ENCODE measurements around the gene ZNF462.
"Not testable (repeated sequence)": the region's sequence is repeated elsewhere in the genome, so short reads cannot be mapped to it uniquely, and the experiment has no call there.

Gene ZNF462

DNA sequence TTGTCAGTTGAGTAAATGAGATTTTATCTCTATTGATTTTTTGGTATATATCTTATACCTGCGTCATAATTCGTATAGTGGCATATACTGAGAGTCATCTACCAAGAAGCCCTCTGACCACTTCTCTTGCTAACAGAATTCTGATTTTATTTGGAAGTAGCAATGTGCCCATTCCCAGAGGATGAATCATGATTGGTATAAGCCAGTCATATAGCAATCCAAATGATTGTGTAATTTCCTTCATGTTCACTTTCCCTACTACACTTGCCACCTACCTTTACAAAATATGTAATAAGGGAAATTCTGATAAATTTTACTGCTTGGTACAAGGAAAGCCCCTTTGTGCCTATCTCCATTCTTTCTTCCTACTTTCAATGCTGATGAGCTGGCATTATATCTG lies 16.1 kb upstream of the ZNF462 start:
- Histone ChIP-seq H3K27me3 (ENCODE audit: insufficient read depth, low read depth) (no peaks in the 10 kb centered on the region), H2AFZ (ENCODE audit: low read depth) (no peak overlapping the region), H3K36me3 (ENCODE audit: insufficient read depth) (no peaks in the 10 kb centered on the region), H4K20me1 (ENCODE audit: insufficient read depth) (no peaks in the 10 kb centered on the region), H3K9ac (no peak overlapping the region), H3K4me1 (ENCODE audit: low read depth, poor library complexity, severe bottlenecking) (no peaks in the 10 kb centered on the region), H3K4me3 (IDR thresholded peaks at IDR 0.05; ENCODE audit: insufficient read depth, low read depth, low read length) (no peak overlapping the region), H3K4me2 (no peak overlapping the region), H3K79me2 (ENCODE audit: insufficient read depth, low read depth) (no peaks in the 10 kb centered on the region), H3K27ac (no peak overlapping the region)
- TF ChIP-seq, protein P1, sequence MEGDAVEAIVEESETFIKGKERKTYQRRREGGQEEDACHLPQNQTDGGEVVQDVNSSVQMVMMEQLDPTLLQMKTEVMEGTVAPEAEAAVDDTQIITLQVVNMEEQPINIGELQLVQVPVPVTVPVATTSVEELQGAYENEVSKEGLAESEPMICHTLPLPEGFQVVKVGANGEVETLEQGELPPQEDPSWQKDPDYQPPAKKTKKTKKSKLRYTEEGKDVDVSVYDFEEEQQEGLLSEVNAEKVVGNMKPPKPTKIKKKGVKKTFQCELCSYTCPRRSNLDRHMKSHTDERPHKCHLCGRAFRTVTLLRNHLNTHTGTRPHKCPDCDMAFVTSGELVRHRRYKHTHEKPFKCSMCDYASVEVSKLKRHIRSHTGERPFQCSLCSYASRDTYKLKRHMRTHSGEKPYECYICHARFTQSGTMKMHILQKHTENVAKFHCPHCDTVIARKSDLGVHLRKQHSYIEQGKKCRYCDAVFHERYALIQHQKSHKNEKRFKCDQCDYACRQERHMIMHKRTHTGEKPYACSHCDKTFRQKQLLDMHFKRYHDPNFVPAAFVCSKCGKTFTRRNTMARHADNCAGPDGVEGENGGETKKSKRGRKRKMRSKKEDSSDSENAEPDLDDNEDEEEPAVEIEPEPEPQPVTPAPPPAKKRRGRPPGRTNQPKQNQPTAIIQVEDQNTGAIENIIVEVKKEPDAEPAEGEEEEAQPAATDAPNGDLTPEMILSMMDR (conservative IDR thresholded peaks at IDR 0.05; ENCODE audit: low read depth, low read length) = no peak

DNA sequence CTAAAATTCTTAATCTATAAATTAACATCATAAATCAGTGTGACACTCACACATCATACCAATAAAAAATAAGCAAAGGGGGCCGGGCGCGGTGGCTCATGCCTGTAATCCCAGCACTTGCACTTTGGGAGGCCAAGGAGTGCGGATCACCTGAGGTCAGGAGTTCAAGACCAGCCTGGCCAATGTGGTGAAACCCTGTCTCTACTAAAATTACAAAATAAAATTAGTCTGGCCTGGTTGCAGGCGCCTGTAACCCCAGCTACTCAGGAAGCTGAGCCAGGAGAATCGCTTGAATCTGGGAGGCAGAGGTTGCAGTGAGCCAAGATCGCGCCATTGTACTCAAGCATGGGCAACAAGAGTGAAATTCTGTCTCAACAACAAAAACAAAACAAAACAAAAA lies 11.3 kb upstream of the ZNF462 start:
- not testable (repeated sequence) for H3K9ac ChIP-seq; H2AFZ ChIP-seq (ENCODE audit: low read depth); H3K27me3 ChIP-seq (ENCODE audit: insufficient read depth, low read depth); H4K20me1 ChIP-seq (ENCODE audit: insufficient read depth); H3K4me3 ChIP-seq (IDR thresholded peaks at IDR 0.05; ENCODE audit: insufficient read depth, low read depth, low read length); H3K27ac ChIP-seq; H3K4me2 ChIP-seq; H3K36me3 ChIP-seq (ENCODE audit: insufficient read depth); H3K4me1 ChIP-seq (ENCODE audit: low read depth, poor library complexity, severe bottlenecking); H3K79me2 ChIP-seq (ENCODE audit: insufficient read depth, low read depth)

GRCh38 chr9:106857811-106858470 lies 5.0 kb upstream of the ZNF462 start:
- Histone ChIP-seq H4K20me1 (ENCODE audit: insufficient read depth) (no peaks in the 10 kb centered on the region), H3K9ac (no peak overlapping the region), H3K27ac (no peak overlapping the region), H3K27me3 (ENCODE audit: insufficient read depth, low read depth) (no peaks in the 10 kb centered on the region), H3K4me1 (ENCODE audit: low read depth, poor library complexity, severe bottlenecking) (peaks cover 4% of the 10 kb centered on the region), H3K4me2 (no peak overlapping the region), H3K36me3 (ENCODE audit: insufficient read depth) (no peaks in the 10 kb centered on the region), H2AFZ (ENCODE audit: low read depth) (no peak overlapping the region), H3K4me3 (IDR thresholded peaks at IDR 0.05; ENCODE audit: insufficient read depth, low read depth, low read length) (no peak overlapping the region), H3K79me2 (ENCODE audit: insufficient read depth, low read depth) (no peaks in the 10 kb centered on the region)
- TF ChIP-seq, protein P1 (conservative IDR thresholded peaks at IDR 0.05; ENCODE audit: low read depth, low read length) = no peak

DNA sequence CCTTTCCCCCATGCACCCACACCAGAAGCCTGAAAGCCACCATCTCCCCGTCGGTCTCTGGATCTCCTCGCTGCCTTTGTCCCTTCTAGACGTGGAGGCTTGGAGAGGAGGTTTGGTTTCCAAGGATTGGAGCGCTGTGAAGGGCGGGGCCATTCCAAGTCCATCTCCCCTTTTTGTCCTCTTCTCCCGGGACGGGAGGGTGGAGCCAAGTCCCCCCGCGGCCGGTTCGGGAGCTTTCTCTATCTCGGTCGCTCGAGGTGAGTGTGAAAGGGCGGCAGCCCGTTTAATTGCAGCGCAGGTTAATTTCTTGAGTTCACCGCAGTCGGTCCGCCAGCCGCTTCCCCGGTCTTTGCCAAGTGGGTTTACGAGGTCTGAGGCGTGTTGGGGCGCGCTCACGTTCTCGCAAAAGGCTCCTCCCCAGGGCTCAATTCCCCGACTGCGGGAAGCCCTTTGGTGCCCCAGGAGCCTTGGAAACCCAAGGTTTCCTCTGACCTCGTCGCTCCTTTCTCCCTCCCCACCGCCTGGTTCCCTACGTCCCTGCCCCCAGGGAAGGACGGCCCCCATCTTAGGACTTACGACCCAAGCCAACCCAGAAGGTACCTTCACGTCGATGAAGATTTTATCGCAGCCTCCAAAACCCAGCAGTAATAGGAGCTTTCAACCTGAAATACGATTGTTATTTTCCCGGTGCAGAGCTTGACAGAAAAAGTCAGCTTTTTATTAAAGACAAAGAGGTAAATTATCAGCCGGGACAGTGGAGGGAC lies 2.8 kb upstream of the ZNF462 start:
- no peak overlapping the region for H3K4me2 ChIP-seq

More for the DNA sequence above, 2.8 kb upstream of the ZNF462 start:
- no peaks in the 10 kb centered on the region for H3K27me3 ChIP-seq (ENCODE audit: insufficient read depth, low read depth)
- H3K9ac ChIP-seq = no peak overlapping the region
- TF ChIP-seq, protein P1 (conservative IDR thresholded peaks at IDR 0.05; ENCODE audit: low read depth, low read length) = no peak
- no peaks in the 10 kb centered on the region for H3K36me3 ChIP-seq (ENCODE audit: insufficient read depth)
- H2AFZ ChIP-seq (ENCODE audit: low read depth) = no peak overlapping the region
- H3K4me3 ChIP-seq (IDR thresholded peaks at IDR 0.05; ENCODE audit: insufficient read depth, low read depth, low read length) = no peak overlapping the region
- no peaks in the 10 kb centered on the region for H4K20me1 ChIP-seq (ENCODE audit: insufficient read depth)
- no peak overlapping the region for H3K27ac ChIP-seq
- no peaks in the 10 kb centered on the region; the same call in 1 of the 2 replicates for H3K79me2 ChIP-seq (ENCODE audit: insufficient read depth, low read depth)
- H3K4me1 ChIP-seq (ENCODE audit: low read depth, poor library complexity, severe bottlenecking) = peaks cover 8% of the 10 kb centered on the region
